SK-N-MC (cell line): ENCODE data around the gene KLHL6.
"Not testable (repeated sequence)": the region's sequence is repeated elsewhere in the genome, so short reads cannot be mapped to it uniquely, and the experiment has no call there.

Source experiments
- DNase-seq: peaks from one replicate; pipeline ENCODE4 v3.0.0-alpha.2; 2011; ENCODE audit warnings: low read depth, low spot score
- H3K27ac ChIP-seq: fragments of 200-600 bp; sonication (generic); 2 replicates; pipeline ENCODE4 v1.5.1; 2016; ENCODE audit warnings: mixed run types
- H3K36me3 ChIP-seq: fragments of 200-600 bp; sonication (generic); 2 replicates; pipeline ENCODE4 v1.6.1; 2017; ENCODE audit warnings: antibody characterized with exemption, low read length, mixed read lengths; ENCODE audit not compliant: insufficient read depth
- H3K4me3 ChIP-seq: fragments of 200-600 bp; sonication (generic); 2 replicates; pipeline ENCODE4 v1.5.1; 2016
- H3K9ac ChIP-seq: fragments of 200-600 bp; sonication (generic); 2 replicates; pipeline ENCODE4 v1.8.0; 2017; ENCODE audit warnings: mixed run types, mixed read lengths; ENCODE audit not compliant: insufficient read length
- H3K9me3 ChIP-seq: fragments of 200-600 bp; sonication (generic); 2 replicates; pipeline ENCODE4 v1.6.1; 2017; ENCODE audit warnings: low read depth, mild to moderate bottlenecking, antibody characterized with exemption, low read length, moderate library complexity, mixed read lengths
- EZH2 ChIP-seq: fragments of 200-600 bp; sonication (generic); IDR thresholded peaks from one replicate; pipeline ENCODE4 v1.6.1; 2017; ENCODE audit warnings: antibody characterized with exemption
- FOXP2 ChIP-seq: optimal IDR thresholded peaks from 2 replicates; pipeline ENCODE3; 2011; ENCODE audit warnings: mild to moderate bottlenecking, moderate library complexity; ENCODE audit not compliant: insufficient read depth; ENCODE audit errors: extremely low read length, control extremely low read depth
- POLR2AphosphoS5 ChIP-seq: IDR thresholded peaks from 2 replicates; pipeline ENCODE4 v1.6.1; 2012; ENCODE audit warnings: mild to moderate bottlenecking, low read depth, low read length, borderline replicate concordance

KLHL6 gene

DNA sequence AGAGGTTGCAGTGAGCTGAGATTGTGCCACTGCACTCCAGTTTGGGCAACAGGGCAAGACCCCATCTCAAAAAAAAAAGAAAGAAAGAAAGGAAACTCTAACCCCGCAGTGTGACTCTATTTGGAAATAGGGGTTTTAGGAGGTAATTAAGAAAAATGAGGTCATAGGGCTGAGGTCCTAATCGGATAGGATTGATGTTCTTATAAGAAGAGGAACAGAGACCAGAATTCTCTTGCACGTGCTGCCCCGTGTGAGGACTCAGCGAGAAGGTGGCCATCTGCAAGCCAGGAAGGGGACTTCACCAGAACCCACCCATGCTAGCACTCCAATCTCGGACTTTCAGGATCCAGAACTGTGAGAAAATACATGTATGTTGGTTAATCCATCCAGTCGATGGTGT lies 25.8 kb downstream of the KLHL6 start:
- Histone ChIP-seq H3K27ac (no peak overlapping the region), H3K9ac (no peak overlapping the region), H3K9me3 (no peaks in the 10 kb centered on the region), H3K36me3 (no peaks in the 10 kb centered on the region), H3K4me3 (no peak overlapping the region)
- no peak for TF ChIP-seq FOXP2
- no peak for DNase-seq

DNA sequence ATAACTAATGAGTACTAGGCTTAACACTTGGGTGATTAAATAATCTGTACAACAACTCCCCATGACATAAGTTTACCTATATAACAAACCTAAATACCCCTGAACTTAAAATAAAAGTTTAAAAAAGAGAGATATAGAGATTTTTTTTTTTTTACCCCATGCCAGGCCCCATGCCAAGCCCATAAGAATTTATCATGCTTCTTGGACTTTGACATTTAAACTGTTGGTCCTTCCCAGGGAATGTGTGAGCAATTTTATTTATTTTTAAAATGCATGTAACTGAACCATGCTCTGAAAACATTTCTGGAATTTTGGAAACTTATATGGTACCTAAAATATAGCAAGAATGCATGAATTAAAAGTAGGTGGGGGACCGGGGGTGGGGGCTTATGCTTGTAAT lies 26.3 kb downstream of the KLHL6 start:
- no peak overlapping the region for H3K4me3 ChIP-seq
- no peaks in the 10 kb centered on the region for H3K36me3 ChIP-seq
- H3K9ac ChIP-seq = no peak overlapping the region
- no peak overlapping the region for H3K27ac ChIP-seq
- no peaks in the 10 kb centered on the region for H3K9me3 ChIP-seq
- no peak for DNase-seq
- TF ChIP-seq FOXP2 (no peak), EZH2 (no peak), POLR2AphosphoS5 (no peak)

DNA sequence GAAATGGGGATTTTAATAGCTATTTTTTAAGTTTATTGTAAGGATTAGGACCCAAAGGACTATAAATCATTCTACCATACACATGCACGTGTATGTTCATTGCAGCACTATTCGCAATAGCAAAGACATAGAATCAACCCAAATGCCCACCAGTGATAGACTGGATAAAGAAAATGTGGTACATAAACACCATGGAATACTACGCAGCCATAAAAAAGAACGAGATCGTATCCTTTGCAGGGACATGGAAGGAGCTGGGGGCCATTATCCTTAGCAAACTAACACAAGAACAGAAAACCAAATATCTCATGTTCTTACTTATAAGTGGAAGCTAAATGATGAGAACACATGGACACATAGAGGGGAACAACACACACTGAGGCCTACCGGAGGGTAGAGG lies 26.7 kb downstream of the KLHL6 start:
- H3K4me3 ChIP-seq, DNase-seq, H3K36me3 ChIP-seq, H3K9me3 ChIP-seq, H3K27ac ChIP-seq, H3K9ac ChIP-seq: not testable (repeated sequence)

DNA sequence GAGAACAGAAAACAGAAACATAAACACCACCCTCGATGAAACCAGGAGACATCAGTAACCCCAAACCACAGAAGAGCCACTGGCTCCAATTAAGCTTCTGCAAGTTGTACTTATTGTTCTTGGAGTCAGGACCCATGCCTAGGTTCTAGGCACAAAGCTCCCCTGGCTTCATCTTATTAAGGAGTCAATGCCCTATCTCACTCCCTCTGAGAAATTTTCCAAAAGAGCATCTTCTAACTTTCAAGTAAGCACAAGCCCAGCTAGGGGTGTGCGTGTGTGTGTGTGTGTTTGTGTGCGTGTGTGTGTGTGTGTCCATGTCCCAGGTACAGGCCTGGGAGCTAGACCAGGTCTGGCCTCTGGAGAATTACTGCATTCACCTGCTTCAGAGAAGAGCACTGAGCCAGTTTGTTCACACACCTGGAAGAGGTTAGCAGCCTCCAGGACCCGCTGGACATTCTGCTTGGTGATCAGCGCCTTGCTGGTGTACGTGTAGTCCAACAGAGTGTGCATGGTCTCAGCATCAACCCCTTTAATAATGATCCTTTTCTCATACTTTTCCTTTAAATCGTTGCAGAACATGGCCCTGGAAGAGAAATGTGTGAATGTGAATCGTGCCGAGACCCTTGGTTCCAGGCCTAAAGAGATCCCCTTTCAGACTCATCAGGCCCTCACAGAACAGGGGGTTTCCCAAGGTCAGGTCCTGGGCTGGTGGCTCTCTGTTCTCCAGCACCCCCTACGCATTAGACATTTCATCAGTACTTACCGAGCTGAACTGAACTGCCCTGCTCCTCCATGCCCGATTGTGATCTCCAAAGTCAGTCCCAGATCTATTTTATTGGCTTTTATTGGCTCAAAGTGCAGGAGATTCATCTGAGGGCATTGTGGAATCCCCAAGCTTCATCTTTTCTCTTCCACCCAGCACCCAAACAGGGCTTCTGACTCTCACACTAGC lies 27.8 kb downstream of the KLHL6 start:
- no peak overlapping the region for H3K27ac ChIP-seq
- no peaks in the 10 kb centered on the region for H3K9me3 ChIP-seq
- no peaks in the 10 kb centered on the region for H3K36me3 ChIP-seq
- no peak overlapping the region for H3K9ac ChIP-seq
- no peak for DNase-seq
- H3K4me3 ChIP-seq = no peak overlapping the region
- TF ChIP-seq FOXP2 (no peak), EZH2 (no peak), POLR2AphosphoS5 (no peak)

DNA sequence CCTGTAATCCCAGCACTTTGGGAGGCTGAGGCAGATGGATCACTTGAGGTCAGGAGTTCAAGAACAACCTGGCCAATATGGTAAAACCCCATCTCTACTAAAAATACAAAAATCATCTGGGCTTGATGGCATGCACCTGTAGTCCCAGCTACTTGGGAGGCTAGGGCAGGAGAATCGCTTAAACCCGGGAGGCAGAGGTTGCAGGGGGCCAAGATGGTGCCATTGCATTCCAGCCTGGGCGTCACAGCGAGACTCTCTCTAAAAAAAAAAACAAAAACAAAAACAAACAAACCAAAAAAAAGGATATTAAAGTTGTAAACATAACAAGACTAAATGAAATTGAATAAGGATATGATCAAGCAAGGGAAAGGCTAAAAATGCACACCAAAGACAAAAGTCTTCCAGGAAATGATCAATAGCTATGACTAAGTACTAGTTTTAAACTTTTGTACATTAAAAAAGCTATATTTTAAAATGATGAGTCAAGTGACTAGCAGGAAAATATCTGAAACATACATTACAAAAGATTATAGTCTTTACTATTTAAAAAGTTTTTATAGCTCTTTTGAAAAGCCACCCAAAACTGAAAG lies 28.6 kb downstream of the KLHL6 start:
- Histone ChIP-seq H3K4me3 (no peak overlapping the region), H3K9me3 (no peaks in the 10 kb centered on the region), H3K9ac (no peak overlapping the region), H3K27ac (no peak overlapping the region), H3K36me3 (no peaks in the 10 kb centered on the region)
- TF ChIP-seq EZH2 (no peak), POLR2AphosphoS5 (no peak), FOXP2 (no peak)
- no peak for DNase-seq

DNA sequence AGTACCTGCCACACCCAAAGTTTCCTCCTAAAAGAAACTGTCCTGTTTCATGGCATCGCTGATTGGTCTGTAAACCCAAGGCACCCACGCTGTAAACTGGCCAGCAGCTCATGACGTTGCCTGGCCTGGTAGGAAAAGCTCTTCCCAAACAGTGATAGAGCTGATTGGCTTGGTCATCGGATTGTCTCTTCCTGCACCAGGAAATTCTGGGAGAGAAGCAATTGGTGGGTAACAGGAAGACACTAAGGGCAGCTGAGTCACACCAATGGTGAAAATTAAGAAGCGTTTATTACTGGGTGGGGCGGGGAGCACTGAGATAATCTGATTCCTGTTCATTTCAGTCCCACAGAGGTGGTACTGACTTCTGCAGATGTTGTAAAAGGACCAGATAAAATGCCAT lies 31.0 kb downstream of the KLHL6 start:
- no peaks in the 10 kb centered on the region for H3K36me3 ChIP-seq
- H3K9ac ChIP-seq = no peak overlapping the region
- H3K4me3 ChIP-seq = no peak overlapping the region
- DNase-seq = no peak
- no peak overlapping the region for H3K27ac ChIP-seq
- no peaks in the 10 kb centered on the region for H3K9me3 ChIP-seq
- TF ChIP-seq POLR2AphosphoS5 (no peak), EZH2 (no peak), FOXP2 (no peak)

DNA sequence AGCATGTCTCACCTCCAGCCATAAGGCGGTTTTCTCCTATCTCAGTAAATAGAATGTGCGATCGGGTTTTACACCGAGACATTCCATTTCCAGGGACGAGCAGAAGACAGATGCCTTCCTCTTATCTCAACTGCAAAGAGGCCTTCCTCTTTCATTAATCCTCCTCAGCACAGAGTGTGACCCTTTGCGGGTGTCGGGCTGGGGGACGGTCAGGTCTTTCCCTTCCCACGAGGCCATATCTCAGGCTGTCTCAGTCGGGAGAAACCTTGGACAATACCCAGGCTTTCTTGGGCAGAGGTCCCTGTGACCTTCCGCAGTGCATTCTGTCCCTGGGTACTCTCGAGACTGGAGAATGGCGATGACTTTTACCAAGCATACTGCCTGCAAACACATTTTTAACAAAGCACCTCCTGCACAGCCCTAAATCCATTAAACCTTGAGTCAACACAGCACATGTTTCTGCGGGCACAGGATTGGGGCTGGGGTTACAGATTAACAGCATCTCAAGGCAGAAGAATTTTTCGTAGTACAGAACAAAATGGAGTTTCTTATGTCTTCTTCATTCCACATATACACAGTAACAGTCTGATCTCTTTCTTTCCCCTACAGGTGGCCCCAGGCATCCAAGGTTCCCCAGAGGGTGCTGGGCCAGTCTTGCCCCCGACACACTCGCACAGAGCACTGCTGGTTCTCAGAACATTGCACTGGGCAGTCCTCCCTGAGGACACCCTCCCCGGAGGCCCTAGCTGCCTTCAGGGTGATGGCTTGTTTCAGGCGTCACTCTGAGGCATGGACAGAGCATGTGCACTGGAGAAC lies 34.6 kb downstream of the KLHL6 start:
- not testable (repeated sequence) for H3K4me3 ChIP-seq, H3K27ac ChIP-seq, H3K36me3 ChIP-seq, H3K9ac ChIP-seq, H3K9me3 ChIP-seq, DNase-seq

DNA sequence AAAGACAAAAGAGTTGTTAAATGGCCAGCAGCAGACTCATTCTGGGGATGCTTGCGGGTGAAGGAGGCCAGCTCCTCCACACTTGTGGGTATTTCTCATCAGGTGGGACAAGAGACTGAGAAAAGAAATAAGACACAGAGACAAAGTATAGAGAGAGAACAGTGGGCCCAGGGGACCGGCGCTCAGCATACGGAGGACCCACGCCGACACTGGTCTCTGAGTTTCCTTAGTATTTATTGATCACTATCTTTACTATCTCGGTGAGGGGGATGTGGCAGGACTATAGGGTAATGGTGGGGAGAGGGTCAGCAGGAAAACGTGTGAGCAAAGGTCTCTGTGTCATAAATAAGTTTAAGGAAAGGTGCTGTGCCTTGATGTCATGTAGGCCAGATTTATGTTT lies 35.2 kb downstream of the KLHL6 start:
- DNase-seq, H3K9me3 ChIP-seq, H3K36me3 ChIP-seq, H3K9ac ChIP-seq, H3K4me3 ChIP-seq, H3K27ac ChIP-seq: not testable (repeated sequence)

DNA sequence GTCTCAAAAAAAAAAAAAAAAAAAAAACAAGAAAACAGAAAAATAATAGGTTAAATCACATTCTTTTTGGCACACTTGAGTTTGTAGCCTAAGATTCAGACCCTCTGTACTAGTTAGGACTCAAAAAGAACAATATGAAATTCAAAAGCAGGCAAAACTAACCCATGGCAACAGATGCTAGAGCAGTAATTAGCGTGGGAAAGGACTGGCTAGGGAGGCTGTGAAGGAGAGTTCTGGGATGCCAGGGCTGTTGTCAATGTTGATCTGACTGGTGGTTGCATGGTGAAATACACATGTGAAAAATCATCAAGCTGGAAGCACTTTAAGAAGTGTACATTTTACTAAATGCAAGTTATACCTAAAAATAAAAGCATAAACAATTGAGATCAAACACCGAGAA lies 35.6 kb downstream of the KLHL6 start:
- TF ChIP-seq EZH2 (no peak), POLR2AphosphoS5 (no peak), FOXP2 (no peak)
- DNase-seq = no peak
- H3K9me3 ChIP-seq = no peaks in the 10 kb centered on the region
- H3K36me3 ChIP-seq = no peaks in the 10 kb centered on the region
- no peak overlapping the region for H3K27ac ChIP-seq
- no peak overlapping the region for H3K9ac ChIP-seq
- no peak overlapping the region for H3K4me3 ChIP-seq
